Measurements from ENCODE around the gene RSRC1. TPM values are rescaled to one million over a fixed set of nuclear protein-coding genes. Genes with fewer than 3 reads are reported as not detected.
"Not testable (repeated sequence)": the region's sequence is repeated elsewhere in the genome, so short reads cannot be mapped to it uniquely, and the experiment has no call there.

RSRC1 gene
- total RNA-seq, 3 donors from 2014 or later = 31.6 to 32.4 (median 32.1) TPM

DNA sequence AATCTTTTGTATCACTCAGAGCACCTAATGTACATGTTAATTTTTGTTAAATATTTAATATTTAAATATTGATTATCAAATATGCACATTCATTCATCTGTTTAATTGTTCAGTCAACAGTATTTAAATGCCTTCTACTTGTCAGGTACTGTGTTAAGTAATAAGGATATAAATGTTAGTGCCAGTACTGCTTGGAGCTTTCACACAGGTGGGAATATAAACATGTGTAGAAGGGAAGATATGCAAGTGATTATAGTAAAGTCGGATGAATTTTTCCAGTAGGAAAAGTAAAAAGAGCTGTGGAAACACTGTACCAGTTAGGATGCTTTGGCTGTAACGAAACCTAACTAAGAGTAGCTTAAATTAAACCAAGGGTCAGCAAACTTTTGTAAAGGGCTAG lies 95.4 kb downstream of the RSRC1 start:
- peaks cover 46% of the 10 kb centered on the region for H3K36me3 Mint-ChIP-seq (ENCODE audit: insufficient read depth)

DNA sequence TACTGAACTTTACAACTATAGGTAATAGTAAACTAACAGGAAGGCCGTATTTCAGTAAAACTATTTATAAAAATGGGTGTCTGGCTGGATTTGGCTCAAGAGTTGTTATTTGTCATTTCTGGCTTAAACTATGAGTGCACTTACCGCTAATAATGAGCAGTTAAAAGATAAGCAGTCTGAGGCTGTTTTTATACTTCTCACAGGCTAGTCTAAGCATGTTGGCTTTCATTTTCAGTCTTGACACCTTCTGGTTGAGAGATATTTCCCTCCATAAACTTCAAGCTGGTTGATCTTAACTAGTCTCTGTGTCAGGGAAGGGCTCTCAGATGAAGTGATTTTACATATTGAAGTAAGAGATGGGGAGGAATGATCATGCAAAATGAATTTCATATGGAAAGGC lies 96.1 kb downstream of the RSRC1 start:
- Mint-ChIP-seq H3K36me3 (ENCODE audit: insufficient read depth) (peaks cover 44% of the 10 kb centered on the region), H3K27me3 (ENCODE audit: low read depth) (no peaks in the 10 kb centered on the region), H3K4me1 (ENCODE audit: low read depth) (peaks cover 3% of the 10 kb centered on the region), H3K4me3 (no peak overlapping the region), H3K9me3 (peaks cover 13% of the 10 kb centered on the region)
- no peak for ATAC-seq
- DNase-seq = no peak

More for the DNA sequence above, 95.4 kb downstream of the RSRC1 start:
- peaks cover 3% of the 10 kb centered on the region for H3K4me1 Mint-ChIP-seq (ENCODE audit: low read depth)
- H3K9me3 Mint-ChIP-seq = peaks cover 20% of the 10 kb centered on the region
- DNase-seq = no peak
- no peak for ATAC-seq
- H3K4me3 Mint-ChIP-seq = no peak overlapping the region
- no peaks in the 10 kb centered on the region for H3K27me3 Mint-ChIP-seq (ENCODE audit: low read depth)

DNA sequence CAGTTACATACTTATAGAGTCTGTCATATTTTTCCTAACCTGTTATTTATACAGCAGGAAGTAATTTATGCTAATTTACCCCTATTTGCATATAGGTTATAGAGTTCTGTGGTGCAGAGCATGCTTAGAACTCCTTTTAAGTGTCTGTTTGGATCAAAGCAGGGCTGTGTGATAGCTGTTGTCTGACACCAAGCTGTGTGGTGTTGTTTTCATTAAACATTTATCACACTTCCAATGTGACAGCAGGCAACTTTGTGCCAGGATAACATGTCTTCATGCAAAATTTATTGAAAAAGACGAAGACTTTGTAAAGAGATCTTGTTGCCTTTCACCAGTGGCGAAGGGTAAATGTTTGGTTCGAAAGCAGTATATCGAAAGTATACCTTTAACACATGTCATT lies 100.2 kb downstream of the RSRC1 start:
- H3K9me3 Mint-ChIP-seq = peaks cover 4% of the 10 kb centered on the region
- no peak overlapping the region for H3K4me3 Mint-ChIP-seq
- no peaks in the 10 kb centered on the region for H3K27me3 Mint-ChIP-seq (ENCODE audit: low read depth)
- H3K4me1 Mint-ChIP-seq (ENCODE audit: low read depth) = peaks cover 3% of the 10 kb centered on the region
- H3K36me3 Mint-ChIP-seq (ENCODE audit: insufficient read depth) = peaks cover 36% of the 10 kb centered on the region
- DNase-seq (no peak), ATAC-seq (no peak)

DNA sequence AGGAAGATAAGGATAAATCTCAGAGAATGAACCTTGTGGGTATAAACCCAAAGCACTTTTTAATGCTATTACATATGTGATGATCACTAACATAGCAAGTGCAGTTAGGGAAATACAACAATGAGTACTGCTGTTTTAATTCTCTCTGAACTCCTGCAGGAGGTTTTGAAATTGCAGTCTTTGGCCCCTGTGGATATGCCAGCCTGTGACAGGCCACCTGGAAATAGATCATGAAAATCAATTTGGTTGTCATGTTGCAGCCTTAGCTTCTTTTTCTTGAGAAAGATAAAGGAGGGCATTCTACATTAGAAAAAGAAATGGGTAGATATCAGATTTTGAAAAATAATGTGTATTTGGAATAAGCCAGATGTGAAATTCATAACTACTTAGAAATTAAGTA lies 103.6 kb downstream of the RSRC1 start:
- Mint-ChIP-seq H3K4me3 (no peak overlapping the region), H3K27me3 (ENCODE audit: low read depth) (no peaks in the 10 kb centered on the region), H3K36me3 (ENCODE audit: insufficient read depth) (peaks cover 28% of the 10 kb centered on the region), H3K4me1 (ENCODE audit: low read depth) (no peaks in the 10 kb centered on the region), H3K9me3 (peaks cover 4% of the 10 kb centered on the region)
- ATAC-seq (no peak), DNase-seq (no peak)

DNA sequence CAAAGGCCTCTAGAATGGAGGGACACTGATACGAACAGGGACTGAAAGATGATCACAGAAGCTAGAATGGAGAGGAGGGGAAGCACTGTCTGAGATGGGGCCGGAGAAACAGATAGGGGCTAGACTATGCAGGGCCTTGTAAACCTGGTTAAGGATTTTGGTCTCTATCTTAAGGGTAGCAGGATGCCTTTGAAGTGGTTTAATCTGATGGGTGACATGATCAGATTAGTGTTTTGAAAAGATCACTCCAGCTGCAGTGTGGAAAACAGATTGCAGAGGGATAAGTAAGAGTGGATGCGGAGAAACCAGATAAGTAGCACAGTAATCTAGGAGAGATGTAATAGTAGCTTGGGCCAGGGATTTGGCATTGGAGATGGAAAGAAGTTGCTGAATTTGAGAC lies 108.1 kb downstream of the RSRC1 start:
- Mint-ChIP-seq H3K27me3 (ENCODE audit: low read depth) (no peaks in the 10 kb centered on the region), H3K36me3 (ENCODE audit: insufficient read depth) (peaks cover 28% of the 10 kb centered on the region), H3K4me1 (ENCODE audit: low read depth) (no peaks in the 10 kb centered on the region), H3K9me3 (peaks cover 7% of the 10 kb centered on the region), H3K4me3 (no peak overlapping the region)
- no peak for DNase-seq
- no peak for ATAC-seq

DNA sequence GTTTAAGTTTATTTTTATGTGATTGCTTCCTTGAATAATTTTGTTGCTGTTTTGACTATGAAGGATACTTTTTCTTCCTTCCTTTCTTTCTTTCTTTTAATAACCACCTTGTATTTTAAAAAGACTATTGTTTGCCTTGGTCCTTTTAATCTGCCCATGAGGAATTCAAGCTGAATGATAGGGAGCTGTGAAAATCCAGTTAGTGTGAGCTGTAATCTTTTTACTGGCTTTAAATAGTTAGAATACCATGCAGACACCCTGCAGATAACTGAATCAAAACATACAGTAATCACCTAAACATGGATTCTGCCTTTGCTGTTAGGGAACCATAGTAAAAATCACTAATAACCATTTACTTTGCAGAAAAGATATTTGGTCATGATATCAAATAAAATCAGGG lies 110.7 kb downstream of the RSRC1 start:
- Mint-ChIP-seq H3K9me3 (peaks cover 4% of the 10 kb centered on the region), H3K27me3 (ENCODE audit: low read depth) (no peaks in the 10 kb centered on the region), H3K36me3 (ENCODE audit: insufficient read depth) (peaks cover 20% of the 10 kb centered on the region), H3K4me3 (no peak overlapping the region), H3K4me1 (ENCODE audit: low read depth) (peaks cover 2% of the 10 kb centered on the region)
- ATAC-seq (no peak), DNase-seq (no peak)

DNA sequence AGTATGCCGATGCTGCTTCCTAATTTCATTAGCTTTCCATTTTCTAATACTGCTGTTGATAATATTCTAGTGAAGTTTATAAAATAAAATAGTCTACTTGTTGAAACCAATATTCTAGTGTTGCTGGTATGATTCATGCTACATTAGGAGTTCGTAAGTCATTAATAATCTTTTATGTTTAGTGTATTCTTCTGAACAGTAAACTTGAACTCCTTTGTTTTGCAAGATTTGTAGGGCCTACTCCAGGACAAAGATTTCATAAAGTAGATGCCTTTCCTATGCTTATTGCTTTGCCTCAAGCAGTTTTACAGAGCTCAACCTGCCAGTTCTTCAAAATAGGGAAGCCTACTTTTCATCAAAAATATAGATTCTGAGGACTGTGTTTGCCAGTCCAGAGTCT lies 111.5 kb downstream of the RSRC1 start:
- DNase-seq (no peak), ATAC-seq (no peak)
- H3K36me3 Mint-ChIP-seq (ENCODE audit: insufficient read depth) = peaks cover 21% of the 10 kb centered on the region
- H3K27me3 Mint-ChIP-seq (ENCODE audit: low read depth) = no peaks in the 10 kb centered on the region
- H3K9me3 Mint-ChIP-seq = peaks cover 4% of the 10 kb centered on the region
- H3K4me1 Mint-ChIP-seq (ENCODE audit: low read depth) = peaks cover 2% of the 10 kb centered on the region
- no peak overlapping the region for H3K4me3 Mint-ChIP-seq

DNA sequence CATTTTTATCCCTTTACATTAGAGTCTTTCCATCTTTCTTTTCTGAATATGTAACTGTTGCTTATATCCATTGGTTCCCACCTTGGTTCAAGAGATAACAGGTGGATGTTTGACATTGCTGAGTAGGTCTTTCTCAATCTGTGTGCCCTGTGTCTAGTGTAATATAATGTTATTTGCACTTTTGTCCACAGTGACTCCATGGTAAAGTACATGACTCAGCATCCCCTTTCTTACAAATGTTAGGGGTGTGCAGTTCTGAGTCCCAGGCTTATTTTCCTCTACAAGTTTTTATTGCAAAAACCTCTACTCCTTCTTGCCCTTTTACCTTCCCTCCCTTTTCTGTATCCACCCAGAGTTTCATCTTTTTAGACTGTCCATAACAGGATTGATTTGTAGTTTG lies 116.5 kb downstream of the RSRC1 start:
- ATAC-seq (no peak), DNase-seq (no peak)
- Mint-ChIP-seq H3K4me1 (ENCODE audit: low read depth) (peaks cover 2% of the 10 kb centered on the region), H3K27me3 (ENCODE audit: low read depth) (no peaks in the 10 kb centered on the region), H3K4me3 (no peak overlapping the region), H3K9me3 (peaks cover 4% of the 10 kb centered on the region), H3K36me3 (ENCODE audit: insufficient read depth) (peaks cover 24% of the 10 kb centered on the region)

DNA sequence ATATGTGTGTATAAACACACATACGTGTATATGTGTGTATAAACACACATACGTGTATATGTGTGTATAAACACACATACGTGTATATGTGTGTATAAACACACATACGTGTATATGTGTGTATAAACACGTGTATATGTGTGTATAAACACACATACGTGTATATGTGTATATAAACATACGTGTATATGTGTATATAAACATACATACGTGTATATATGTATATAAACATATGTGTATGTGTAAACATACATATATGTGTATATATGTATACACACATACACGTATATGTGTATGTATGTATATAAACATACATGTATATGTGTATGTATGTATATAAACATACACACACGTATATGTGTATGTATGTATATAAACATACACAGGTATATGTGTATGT lies 119.1 kb downstream of the RSRC1 start:
- peaks cover 19% of the 10 kb centered on the region for H3K36me3 Mint-ChIP-seq (ENCODE audit: insufficient read depth)
- ATAC-seq, H3K4me3 Mint-ChIP-seq: not testable (repeated sequence)

DNA sequence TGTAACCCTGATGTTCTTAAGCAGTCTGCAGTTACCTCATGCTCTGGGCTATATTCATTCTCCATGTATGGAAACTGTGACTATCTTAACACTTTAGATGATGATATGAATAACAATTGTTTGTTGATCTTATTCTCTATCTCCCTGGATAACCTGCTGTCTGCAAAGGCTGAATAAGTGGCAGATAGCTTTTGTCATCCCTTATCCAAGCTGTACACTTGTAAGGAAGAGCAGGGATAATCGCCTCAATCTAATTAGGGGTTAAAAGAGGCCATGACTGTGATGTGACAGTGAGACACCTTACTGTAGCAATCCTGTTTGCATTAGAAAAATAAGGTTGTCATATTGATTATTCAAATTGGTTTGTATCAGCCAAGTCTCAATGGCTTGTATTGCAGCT lies 123.9 kb downstream of the RSRC1 start:
- Mint-ChIP-seq H3K27me3 (ENCODE audit: low read depth) (no peaks in the 10 kb centered on the region), H3K36me3 (ENCODE audit: insufficient read depth) (peaks cover 29% of the 10 kb centered on the region), H3K9me3 (peaks cover 4% of the 10 kb centered on the region), H3K4me1 (ENCODE audit: low read depth) (no peaks in the 10 kb centered on the region), H3K4me3 (no peak overlapping the region)
- ATAC-seq (no peak), DNase-seq (no peak)

More for the DNA sequence above, 119.1 kb downstream of the RSRC1 start:
- not testable (repeated sequence) for H3K9me3 Mint-ChIP-seq; H3K27me3 Mint-ChIP-seq (ENCODE audit: low read depth); DNase-seq; H3K4me1 Mint-ChIP-seq (ENCODE audit: low read depth)

DNA sequence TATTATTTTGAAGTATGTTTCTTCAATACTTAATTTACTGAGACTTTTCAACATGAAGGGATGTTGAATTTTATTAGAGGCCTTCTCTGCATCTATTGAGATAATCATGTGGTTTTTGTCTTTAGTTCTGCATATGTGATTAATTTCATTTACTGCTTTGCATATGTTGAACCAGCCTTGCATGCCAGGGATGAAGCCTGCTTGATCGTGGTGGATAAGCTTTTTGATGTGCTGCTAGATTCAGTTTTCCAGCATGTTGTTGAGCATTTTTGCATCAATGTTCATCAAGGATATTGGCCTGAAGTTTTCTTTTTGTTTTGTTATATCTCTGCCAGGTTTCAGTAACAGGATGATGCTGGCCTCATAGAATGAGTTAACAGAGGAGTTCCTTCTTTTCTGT lies 134.4 kb downstream of the RSRC1 start:
- H3K27me3 Mint-ChIP-seq (ENCODE audit: low read depth) = no peaks in the 10 kb centered on the region
- H3K4me1 Mint-ChIP-seq (ENCODE audit: low read depth) = peaks cover 7% of the 10 kb centered on the region
- H3K9me3 Mint-ChIP-seq = peaks cover 38% of the 10 kb centered on the region
- no peak overlapping the region for H3K4me3 Mint-ChIP-seq
- DNase-seq (no peak), ATAC-seq (no peak)
- peaks cover 44% of the 10 kb centered on the region for H3K36me3 Mint-ChIP-seq (ENCODE audit: insufficient read depth)

DNA sequence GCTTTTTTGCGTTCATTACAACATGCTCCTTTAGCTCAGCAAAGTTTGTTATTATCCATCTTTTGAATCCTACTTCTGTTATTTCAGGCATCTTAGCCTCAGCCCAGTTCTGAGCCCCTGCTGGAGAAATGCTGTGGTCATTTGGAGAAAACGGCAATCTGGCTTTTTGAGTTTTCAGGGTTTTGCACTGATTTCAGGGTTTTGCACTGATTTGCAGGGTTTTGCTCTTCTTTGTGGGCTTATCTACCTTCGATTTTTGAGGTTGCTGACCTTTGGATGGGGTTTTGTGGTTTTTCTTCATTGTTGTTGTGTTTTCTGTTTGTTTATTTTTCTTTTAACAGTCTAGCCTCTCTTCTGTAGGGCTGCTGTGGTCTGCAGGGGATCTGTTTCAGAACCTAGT lies 137.4 kb downstream of the RSRC1 start:
- DNase-seq (no peak), ATAC-seq (no peak)
- Mint-ChIP-seq H3K4me1 (ENCODE audit: low read depth) (peaks cover 7% of the 10 kb centered on the region), H3K27me3 (ENCODE audit: low read depth) (no peaks in the 10 kb centered on the region), H3K36me3 (ENCODE audit: insufficient read depth) (peaks cover 54% of the 10 kb centered on the region), H3K9me3 (peaks cover 57% of the 10 kb centered on the region), H3K4me3 (no peak overlapping the region)

DNA sequence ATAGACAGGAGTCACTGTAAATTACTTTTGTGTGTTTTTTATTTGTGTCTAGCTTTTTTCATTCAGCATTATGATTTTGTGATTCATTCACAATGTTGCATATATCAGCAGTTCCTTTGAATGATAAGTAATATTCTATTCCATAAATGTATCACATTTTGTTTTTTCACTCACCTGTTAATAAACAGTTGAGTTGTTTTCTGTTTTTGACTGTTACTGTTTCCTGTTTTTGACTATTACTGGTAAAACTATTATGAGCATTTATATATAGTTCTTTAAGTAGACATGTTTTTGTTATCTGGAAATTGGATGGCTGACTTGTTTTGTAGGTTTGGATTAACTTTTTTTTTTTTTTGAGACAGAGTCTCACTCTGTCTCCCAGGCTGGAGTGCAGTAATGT lies 138.4 kb downstream of the RSRC1 start:
- Mint-ChIP-seq H3K27me3 (ENCODE audit: low read depth) (no peaks in the 10 kb centered on the region), H3K36me3 (ENCODE audit: insufficient read depth) (peaks cover 59% of the 10 kb centered on the region), H3K4me3 (no peak overlapping the region)

DNA sequence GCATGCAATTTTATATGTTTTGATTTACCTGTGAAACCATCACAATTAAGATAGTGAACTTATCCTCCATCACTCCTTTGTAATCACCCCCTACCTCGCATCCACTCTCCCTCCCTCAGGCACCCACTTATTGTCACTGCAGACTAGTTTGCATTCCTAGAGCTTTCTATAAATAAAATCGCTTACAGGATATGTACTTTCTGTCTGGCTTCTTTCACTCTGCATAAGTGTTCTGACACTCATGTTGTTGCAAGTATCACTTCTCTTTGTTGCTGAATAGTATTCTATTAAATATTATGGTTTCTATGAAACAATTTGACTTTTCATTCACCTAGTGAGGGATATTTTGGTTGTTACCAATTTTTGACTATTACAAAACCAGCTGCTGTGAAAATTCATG lies 139.3 kb downstream of the RSRC1 start:
- DNase-seq = no peak
- peaks cover 7% of the 10 kb centered on the region for H3K4me1 Mint-ChIP-seq (ENCODE audit: low read depth)
- no peaks in the 10 kb centered on the region for H3K27me3 Mint-ChIP-seq (ENCODE audit: low read depth)
- peaks cover 61% of the 10 kb centered on the region for H3K36me3 Mint-ChIP-seq (ENCODE audit: insufficient read depth)
- no peak for ATAC-seq
- H3K9me3 Mint-ChIP-seq = peaks cover 56% of the 10 kb centered on the region
- no peak overlapping the region for H3K4me3 Mint-ChIP-seq

More for the DNA sequence above, 138.4 kb downstream of the RSRC1 start:
- DNase-seq (no peak), ATAC-seq (no peak)
- Mint-ChIP-seq H3K9me3 (peaks cover 60% of the 10 kb centered on the region), H3K4me1 (ENCODE audit: low read depth) (peaks cover 7% of the 10 kb centered on the region)

DNA sequence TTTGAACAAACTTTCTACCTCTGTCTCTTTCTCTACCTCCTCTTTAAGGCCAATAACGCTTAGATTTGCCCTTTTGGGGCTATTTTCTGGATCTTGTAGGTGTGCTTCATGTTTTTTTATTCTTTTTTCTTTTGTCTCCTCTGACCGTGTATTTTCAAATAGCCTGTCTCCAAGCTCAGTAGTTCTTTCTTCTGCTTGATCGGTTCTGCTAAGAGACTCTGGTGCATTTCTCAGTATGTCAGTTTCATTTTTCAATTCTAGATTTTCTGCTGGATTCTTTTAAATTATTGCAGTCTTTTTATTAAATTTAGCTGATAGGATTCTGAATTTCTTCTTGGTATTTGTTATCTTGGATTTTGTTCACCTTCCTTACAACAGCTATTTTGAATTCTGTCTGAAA lies 148.7 kb downstream of the RSRC1 start:
- no peak for DNase-seq
- no peak for ATAC-seq
- peaks cover 54% of the 10 kb centered on the region for H3K36me3 Mint-ChIP-seq (ENCODE audit: insufficient read depth)
- no peaks in the 10 kb centered on the region for H3K27me3 Mint-ChIP-seq (ENCODE audit: low read depth)
- H3K4me3 Mint-ChIP-seq = no peak overlapping the region
- H3K9me3 Mint-ChIP-seq = peaks cover 32% of the 10 kb centered on the region
- H3K4me1 Mint-ChIP-seq (ENCODE audit: low read depth) = peaks cover 4% of the 10 kb centered on the region

DNA sequence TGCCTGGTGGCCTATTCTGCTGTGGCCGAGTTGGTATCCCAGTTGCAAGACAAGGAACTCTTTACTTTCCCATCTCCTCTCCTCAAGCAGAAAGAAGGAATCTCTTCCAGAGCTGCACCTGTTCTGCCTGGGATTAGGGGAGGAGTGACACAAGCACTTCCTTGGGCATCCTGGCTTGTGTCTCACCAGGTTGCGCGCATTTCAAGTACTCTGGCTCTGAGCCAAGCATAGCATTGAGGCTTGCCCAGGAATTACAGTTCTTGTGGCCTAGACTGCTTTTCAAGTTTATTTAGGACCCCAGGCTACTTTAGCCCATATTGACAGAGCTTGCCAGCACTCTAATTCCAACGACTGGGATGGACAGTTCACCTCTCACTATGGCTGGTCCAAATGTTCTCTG lies 150.5 kb downstream of the RSRC1 start:
- Mint-ChIP-seq H3K4me1 (ENCODE audit: low read depth) (peaks cover 4% of the 10 kb centered on the region), H3K4me3 (no peak overlapping the region), H3K27me3 (ENCODE audit: low read depth) (no peaks in the 10 kb centered on the region), H3K9me3 (peaks cover 43% of the 10 kb centered on the region), H3K36me3 (ENCODE audit: insufficient read depth) (peaks cover 45% of the 10 kb centered on the region)
- DNase-seq (no peak), ATAC-seq (no peak)

Data from activated T-cell treated with anti-CD3 and anti-CD28 coated beads, Interleukin-2, amount 50 U/mL, for 4 hours (primary cell).